ENCODE measurements around the gene ZNF33B.

- TF ChIP-seq POLR2AphosphoS5 (IDR thresholded peaks at IDR 0.05; ENCODE audit: insufficient read depth in 1 of 2, low read depth in 1 of 2): no peak
- no peak for TF ChIP-seq POLR2A (IDR thresholded peaks at IDR 0.05)
These were observed 719 bp downstream of the ZNF33B start for GRCh38 chr10:42637648-42638054.
